BE2C (cell line): Measurements from ENCODE around the gene CAPRIN2.

ENCODE experiments used
- DNase-seq: peaks from one replicate; pipeline ENCODE4 v3.0.0-alpha.2; 2020
- H3K27me3 ChIP-seq: fragments of 250-450 bp; sonication (Bioruptor Pico); 2 replicates; pipeline ENCODE4 v1.5.1; 2020; ENCODE audit warnings: mild to moderate bottlenecking
- H3K36me3 ChIP-seq: fragments of 250-450 bp; sonication (Bioruptor Pico); 2 replicates; pipeline ENCODE4 v1.5.1; 2020; ENCODE audit warnings: mild to moderate bottlenecking
- H3K4me1 ChIP-seq: fragments of 250-450 bp; sonication (Bioruptor Pico); 2 replicates; pipeline ENCODE4 v1.5.1; 2020
- H3K4me3 ChIP-seq: 2 replicates; pipeline ENCODE4 v1.5.1; 2011; ENCODE audit warnings: low read depth, low read length
- H3K9me3 ChIP-seq: fragments of 250-450 bp; sonication (Bioruptor Pico); 2 replicates; pipeline ENCODE4 v1.5.1; 2020
- TF ChIP-seq, protein P1 (sequence below): IDR thresholded peaks from 2 replicates; pipeline ENCODE4 v1.5.1; 2012; ENCODE audit warnings: mild to moderate bottlenecking, low read depth, low read length

The CAPRIN2 gene

DNA sequence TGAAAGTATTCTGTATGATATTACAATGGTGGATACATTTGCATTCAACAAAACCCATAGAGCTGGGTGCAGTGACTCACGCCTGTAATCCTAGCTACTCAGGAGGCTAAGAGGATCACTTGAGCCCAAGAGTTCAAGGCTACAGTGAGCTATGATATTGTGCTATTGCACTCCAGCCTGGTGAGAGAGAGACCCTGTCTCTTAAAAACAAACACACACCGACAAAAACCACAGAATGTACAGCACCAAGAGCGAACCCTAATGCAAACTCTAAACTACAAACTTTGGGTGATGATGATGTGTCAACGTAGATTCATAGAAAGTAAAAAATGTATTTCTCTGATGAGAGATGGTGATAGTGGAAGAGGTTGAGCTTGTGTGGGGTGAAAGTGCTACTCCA is 8.6 kb downstream of the CAPRIN2 start:
- H3K4me1 ChIP-seq, result no peaks in the 10 kb centered on the region
- no peaks in the 10 kb centered on the region for H3K9me3 ChIP-seq
- H3K36me3 ChIP-seq, result no peaks in the 10 kb centered on the region
- no peaks in the 10 kb centered on the region for H3K27me3 ChIP-seq
- TF ChIP-seq, protein P1, sequence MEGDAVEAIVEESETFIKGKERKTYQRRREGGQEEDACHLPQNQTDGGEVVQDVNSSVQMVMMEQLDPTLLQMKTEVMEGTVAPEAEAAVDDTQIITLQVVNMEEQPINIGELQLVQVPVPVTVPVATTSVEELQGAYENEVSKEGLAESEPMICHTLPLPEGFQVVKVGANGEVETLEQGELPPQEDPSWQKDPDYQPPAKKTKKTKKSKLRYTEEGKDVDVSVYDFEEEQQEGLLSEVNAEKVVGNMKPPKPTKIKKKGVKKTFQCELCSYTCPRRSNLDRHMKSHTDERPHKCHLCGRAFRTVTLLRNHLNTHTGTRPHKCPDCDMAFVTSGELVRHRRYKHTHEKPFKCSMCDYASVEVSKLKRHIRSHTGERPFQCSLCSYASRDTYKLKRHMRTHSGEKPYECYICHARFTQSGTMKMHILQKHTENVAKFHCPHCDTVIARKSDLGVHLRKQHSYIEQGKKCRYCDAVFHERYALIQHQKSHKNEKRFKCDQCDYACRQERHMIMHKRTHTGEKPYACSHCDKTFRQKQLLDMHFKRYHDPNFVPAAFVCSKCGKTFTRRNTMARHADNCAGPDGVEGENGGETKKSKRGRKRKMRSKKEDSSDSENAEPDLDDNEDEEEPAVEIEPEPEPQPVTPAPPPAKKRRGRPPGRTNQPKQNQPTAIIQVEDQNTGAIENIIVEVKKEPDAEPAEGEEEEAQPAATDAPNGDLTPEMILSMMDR, result no peak
- no peak overlapping the region for H3K4me3 ChIP-seq
- DNase-seq, result no peak

DNA sequence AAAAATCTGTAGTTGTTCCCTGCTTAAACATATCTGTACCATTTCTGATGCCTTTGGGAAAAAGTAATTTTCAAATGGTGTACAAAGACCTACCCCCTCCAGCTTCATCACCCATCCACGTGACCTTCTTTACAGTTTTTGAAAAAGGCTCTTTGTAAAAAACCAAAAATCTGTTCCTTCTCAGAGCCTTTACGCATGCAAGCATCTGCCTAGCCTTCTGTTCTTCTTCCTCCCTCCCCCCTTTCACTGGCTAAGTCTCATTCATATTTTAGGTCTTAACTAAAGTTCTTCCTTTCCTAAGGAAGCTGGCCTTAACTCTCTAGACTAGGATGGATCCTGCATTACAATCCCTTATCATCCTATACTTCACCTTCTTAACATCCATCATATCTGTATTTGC is 10.4 kb downstream of the CAPRIN2 start:
- Histone ChIP-seq H3K9me3 (no peaks in the 10 kb centered on the region), H3K27me3 (no peaks in the 10 kb centered on the region), H3K4me1 (no peaks in the 10 kb centered on the region), H3K36me3 (no peaks in the 10 kb centered on the region), H3K4me3 (no peak overlapping the region)
- TF ChIP-seq, protein P1, result no peak
- no peak for DNase-seq

DNA sequence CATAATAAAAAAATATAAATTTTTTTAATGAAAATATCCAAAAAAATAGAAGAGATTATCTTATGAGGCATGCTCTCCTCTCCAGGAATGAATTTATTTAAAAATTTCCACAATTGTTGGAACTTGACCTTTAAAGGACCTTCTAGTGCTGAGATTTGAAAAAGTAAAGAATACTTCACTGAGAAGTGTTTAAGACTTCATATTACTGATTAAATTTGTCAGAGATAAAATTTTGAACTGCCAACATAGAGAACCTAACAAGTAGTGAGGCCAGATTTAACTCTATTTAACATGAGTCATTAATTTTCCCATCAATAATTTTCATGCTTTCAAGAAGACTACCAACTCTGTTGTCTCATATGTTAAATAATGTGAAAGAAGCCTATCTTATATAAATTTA is 14.5 kb downstream of the CAPRIN2 start:
- Histone ChIP-seq H3K4me3 (no peak overlapping the region), H3K27me3 (no peaks in the 10 kb centered on the region), H3K9me3 (no peaks in the 10 kb centered on the region), H3K4me1 (no peaks in the 10 kb centered on the region), H3K36me3 (no peaks in the 10 kb centered on the region; the same call in 1 of the 2 replicates)
- TF ChIP-seq, protein P1, result no peak
- no peak for DNase-seq

DNA sequence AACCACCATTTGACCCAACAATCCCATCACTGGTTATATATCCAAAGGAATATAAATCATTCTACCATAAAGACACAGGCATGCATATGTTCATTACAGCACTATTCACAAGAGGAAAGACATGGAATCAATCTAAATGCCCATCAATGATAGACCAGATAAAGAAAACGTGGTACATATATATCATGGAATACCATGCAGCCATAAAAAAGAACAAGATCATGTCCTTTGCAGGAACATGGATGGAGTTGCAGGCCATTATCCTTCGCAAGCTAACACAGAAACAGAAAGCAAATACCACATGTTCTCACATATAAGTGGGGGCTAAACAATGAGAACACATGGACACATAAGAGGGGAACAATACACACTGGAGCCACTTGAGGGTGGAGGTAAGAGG is 15.7 kb downstream of the CAPRIN2 start:
- TF ChIP-seq, protein P1, result no peak
- no peak overlapping the region for H3K4me3 ChIP-seq
- no peaks in the 10 kb centered on the region for H3K27me3 ChIP-seq
- no peaks in the 10 kb centered on the region for H3K9me3 ChIP-seq
- H3K36me3 ChIP-seq, result peaks cover 3% of the 10 kb centered on the region; the same call in 1 of the 2 replicates
- DNase-seq, result no peak
- no peaks in the 10 kb centered on the region for H3K4me1 ChIP-seq

DNA sequence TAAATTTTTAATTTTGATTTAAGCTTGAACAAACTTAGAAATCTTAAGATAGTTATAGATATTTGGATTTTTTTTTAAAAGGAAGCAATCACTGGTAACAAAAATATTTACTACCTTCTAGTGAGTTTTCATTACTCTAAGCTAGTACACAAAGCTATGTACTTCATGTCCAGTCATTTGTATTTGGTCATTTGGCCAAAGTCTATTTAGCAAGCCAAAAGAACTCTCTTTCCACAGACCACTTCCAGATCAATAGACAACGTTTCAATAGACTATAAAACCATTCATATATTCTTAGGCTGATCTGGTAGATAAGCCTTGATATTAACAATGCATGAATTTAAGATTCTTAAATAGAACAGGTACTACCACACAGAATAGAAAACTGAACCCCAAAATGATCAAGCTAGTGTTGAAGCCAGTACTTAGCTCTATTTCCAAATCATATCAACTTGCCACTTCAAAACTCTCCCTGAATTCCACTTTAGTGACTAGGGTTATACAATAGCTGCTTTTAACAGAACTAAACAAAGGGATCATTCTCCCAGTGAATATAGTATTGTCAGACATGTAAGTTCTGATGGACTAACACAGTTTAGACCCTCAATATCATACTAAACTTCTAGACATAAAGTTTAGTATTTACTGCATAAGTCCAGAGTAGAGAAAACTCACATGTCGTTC is 21.7 kb downstream of the CAPRIN2 start:
- Histone ChIP-seq H3K4me3 (no peak overlapping the region), H3K36me3 (peaks cover 3% of the 10 kb centered on the region; the same call in 1 of the 2 replicates), H3K27me3 (no peaks in the 10 kb centered on the region), H3K4me1 (no peaks in the 10 kb centered on the region), H3K9me3 (no peaks in the 10 kb centered on the region)
- no peak for DNase-seq
- TF ChIP-seq, protein P1, result no peak

DNA sequence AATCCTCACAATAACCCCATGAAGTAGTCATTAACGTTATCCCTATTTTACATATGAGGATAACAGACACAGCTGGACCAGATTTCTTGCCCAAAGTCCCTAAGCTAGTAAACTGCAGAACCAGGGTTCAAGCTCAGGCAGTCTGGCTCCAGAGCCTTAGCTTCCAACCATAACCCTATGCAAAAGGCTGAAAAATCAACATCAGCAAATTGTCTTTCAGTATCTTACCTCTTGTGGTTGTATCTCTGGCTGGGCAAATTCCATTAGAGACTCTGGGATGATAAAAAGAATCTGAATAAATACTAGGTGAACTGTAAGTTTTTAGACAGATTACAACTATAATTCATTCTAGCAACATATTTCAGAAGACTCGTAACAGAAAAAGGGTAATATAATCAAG is 24.7 kb downstream of the CAPRIN2 start:
- Histone ChIP-seq H3K4me3 (no peak overlapping the region), H3K9me3 (no peaks in the 10 kb centered on the region), H3K27me3 (no peaks in the 10 kb centered on the region), H3K36me3 (peaks cover under 1% of the 10 kb centered on the region; the same call in 1 of the 2 replicates), H3K4me1 (no peaks in the 10 kb centered on the region)
- TF ChIP-seq, protein P1, result no peak
- no peak for DNase-seq
